GM12874 (cell line): Measurements from ENCODE around the gene APOBEC3G.
"Not testable (repeated sequence)": the region's sequence is repeated elsewhere in the genome, so short reads cannot be mapped to it uniquely, and the experiment has no call there.

Experiments
- TF ChIP-seq, protein P1 (sequence below): IDR thresholded peaks from 2 replicates; pipeline ENCODE4 v1.5.1; 2011; ENCODE audit warnings: low read depth, mild to moderate bottlenecking, control low read depth, low read length, moderate library complexity; ENCODE audit not compliant: insufficient read depth

The APOBEC3G gene

DNA sequence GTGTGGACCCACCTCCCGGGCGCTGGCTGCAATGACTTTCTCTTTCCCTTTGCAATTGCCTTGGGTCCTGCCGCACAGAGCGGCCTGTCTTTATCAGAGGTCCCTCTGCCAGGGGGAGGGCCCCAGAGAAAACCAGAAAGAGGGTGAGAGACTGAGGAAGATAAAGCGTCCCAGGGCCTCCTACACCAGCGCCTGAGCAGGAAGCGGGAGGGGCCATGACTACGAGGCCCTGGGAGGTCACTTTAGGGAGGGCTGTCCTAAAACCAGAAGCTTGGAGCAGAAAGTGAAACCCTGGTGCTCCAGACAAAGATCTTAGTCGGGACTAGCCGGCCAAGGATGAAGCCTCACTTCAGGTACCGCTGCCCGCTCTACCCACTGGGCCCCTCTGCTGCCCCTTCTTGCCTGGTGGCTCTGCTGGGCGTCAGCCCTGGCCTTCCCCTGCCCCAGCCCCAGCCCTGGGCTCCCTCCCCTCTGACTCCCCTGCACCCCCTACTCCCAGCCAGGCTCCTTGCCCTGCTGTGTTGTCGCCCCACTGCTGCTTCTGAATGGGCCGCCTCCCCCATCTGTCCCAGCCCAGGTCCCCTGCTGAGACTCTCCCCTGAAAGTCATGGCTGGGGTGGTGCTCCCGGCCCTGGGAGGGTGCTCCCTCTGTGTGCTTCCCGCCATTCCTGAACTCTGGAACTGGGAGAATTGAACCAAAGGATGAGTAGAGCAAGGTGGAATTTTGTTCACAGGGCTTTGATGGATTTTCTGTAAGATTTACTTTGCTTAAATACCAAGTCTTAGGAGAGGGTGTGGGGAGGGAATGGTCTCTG lies at the start of gene APOBEC3G:
Gene APOBEC3G (plus strand): TSS at position 250 of the 815 bp plus-strand sequence. CDS start 87 bp downstream, at position 337.
- TF ChIP-seq, protein P1, sequence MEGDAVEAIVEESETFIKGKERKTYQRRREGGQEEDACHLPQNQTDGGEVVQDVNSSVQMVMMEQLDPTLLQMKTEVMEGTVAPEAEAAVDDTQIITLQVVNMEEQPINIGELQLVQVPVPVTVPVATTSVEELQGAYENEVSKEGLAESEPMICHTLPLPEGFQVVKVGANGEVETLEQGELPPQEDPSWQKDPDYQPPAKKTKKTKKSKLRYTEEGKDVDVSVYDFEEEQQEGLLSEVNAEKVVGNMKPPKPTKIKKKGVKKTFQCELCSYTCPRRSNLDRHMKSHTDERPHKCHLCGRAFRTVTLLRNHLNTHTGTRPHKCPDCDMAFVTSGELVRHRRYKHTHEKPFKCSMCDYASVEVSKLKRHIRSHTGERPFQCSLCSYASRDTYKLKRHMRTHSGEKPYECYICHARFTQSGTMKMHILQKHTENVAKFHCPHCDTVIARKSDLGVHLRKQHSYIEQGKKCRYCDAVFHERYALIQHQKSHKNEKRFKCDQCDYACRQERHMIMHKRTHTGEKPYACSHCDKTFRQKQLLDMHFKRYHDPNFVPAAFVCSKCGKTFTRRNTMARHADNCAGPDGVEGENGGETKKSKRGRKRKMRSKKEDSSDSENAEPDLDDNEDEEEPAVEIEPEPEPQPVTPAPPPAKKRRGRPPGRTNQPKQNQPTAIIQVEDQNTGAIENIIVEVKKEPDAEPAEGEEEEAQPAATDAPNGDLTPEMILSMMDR: not testable (repeated sequence)

DNA sequence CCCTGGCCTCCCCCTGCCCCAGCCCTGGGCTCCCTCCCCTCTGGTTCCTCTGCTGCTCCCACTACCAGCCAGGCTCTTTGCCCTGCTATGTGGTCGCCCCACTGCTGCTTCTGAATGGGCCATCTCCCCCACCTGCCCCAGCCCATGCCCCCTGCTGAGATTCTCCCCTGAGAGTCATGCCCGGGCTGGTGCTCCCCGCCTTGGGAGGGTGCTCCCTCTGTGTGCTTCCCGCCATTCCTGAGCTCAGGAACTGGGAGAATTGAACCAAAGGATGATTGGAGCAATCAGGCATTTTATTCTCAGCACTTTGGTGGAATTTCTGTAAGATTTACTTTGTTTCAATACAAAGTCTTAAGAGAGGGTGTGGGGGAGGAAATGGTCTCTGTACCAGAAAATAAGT lies 49.4 kb upstream of the APOBEC3G start:
- TF ChIP-seq, protein P1: no peak

DNA sequence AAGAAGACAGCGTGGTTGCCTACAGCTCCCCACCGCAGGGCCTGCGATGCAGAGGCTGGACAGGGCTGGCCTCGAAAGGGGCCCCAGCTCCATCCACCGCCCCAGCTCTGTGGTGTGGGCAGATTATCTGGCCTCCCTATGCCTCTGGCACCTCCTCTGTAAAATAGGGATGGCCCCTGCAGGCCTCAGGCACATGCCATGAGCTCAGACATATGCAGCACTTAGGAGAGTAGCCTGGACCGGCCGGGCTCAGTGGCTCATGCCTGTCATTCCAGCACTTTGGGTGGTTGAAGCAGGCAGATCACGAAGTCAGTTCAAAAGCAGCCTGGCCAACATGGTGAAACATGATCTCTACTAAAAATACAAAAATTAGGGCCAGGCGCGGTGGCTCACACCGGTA lies 48.8 kb upstream of the APOBEC3G start:
- TF ChIP-seq, protein P1: no peak

DNA sequence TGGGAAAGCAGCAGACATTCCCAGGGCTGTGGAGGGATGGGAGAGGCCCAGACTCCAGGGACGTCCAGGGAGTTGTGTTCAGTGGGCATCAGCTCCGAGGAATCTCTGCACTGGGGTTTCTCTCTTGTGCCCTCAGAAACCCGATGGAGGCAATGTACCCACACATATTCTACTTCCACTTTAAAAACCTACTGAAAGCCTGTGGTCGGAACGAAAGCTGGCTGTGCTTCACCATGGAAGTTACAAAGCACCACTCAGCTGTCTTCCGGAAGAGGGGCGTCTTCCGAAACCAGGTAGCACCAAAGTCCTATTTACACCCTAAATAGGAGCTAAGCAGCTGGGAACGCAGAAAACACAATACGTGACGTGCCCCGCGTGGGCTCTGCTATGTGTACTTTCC lies 47.8 kb upstream of the APOBEC3G start:
- TF ChIP-seq, protein P1: no peak

DNA sequence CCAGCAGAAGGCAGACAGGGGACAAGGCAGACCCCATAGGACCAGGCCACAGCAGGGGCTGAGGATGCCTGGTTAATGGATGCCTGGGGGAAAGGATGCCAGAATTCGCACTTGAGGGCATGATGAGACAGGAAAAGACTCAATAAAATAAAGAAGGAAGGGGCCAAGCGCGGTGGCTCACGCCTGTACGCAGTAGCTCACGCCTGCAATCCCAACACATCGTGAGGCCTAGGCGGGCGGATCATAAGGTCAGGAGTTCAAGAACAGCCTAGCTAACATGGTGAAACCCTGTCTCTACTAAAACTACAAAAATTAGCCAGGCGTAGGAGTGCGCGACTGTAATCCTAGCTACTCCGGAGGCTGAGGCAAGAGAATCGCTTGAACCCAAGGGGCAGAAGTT lies 46.4 kb upstream of the APOBEC3G start:
- TF ChIP-seq, protein P1: no peak

DNA sequence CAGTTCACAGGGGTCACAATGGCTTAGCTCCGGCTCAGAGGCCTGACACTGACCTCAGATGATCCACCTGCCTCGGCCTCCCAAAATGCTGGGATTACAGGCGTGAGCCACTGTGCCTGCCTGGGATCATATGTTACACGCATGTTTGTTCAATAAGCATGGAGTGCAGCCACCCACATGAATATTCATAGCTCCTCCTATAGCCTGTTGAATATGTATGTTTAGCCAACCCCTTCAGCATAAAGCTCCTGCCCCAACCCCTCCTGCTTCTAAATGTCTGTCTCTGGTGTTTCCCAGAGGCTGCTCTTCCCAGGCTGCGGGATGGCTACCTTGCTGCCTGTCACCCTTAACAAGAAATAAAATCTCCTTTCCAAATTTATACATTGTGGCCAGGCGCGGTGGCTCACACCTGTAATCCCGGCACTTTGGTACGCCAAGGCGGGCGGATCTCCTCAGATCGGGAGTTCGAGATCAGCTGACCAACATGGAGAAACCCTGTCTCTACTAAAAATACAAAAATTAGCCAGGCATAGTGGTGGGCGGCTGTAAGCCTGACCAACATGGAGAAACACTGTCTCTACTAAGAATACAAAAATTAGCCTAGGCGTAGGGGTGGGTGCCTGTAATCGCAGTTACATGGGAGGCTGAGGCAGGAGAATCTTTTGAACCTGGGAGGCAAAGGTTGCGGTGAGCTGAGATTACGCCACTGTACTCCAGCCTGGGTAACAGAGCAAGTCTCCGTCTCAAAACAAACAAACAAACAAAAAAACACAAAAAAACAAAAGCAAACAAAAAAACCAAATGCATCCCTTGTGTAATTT lies 37.6 kb upstream of the APOBEC3G start:
- TF ChIP-seq, protein P1: no peak

DNA sequence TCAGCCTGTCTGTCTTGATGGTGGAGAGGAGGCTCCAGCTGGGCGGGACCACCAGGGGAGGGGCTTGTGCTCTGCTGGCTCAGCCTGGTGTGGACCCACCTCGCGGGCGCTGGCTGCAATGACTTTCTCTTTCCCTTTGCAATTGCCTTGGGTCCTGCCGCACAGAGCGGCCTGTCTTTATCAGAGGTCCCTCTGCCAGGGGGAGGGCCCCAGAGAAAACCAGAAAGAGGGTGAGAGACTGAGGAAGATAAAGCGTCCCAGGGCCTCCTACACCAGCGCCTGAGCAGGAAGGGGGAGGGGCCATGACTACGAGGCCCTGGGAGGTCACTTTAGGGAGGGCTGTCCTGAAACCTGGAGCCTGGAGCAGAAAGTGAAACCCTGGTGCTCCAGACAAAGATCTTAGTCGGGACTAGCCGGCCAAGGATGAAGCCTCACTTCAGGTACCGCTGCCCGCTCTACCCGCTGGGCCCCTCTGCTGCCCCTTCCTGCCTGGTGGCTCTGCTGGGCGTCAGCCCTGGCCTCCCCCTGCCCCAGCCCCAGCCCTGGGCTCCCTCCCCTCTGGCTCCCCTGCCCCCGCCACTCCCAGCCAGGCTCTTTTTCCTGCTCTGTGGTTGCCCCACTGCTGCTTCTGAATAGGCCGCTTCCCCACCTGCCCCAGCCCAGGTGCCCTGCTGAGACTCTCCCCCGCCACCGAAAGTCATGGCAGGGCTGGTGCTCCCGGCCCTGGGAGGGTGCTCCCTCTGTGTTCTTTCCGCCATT lies 36.4 kb upstream of the APOBEC3G start, which contains the start of gene APOBEC3F:
Gene APOBEC3F (plus strand): TSS at position 327 of the 759 bp plus-strand sequence. CDS start 97 bp downstream, at position 424.
- TF ChIP-seq, protein P1: not testable (repeated sequence)
